Duodenal mucosa (tissue), 2 donors: Measurements from ENCODE around the gene CAMTA1.

Experiments
- H3K27ac ChIP-seq: one replicate; pipeline ENCODE4 v1.7.0; 2013; ENCODE audit warnings: low read depth, low read length
- H3K27me3 ChIP-seq, 2 donors: one replicate each; pipeline ENCODE4 v1.7.0; 2013; ENCODE audit warnings: low read length in 2 of 2, control low read depth in 1 of 2; ENCODE audit not compliant: insufficient read depth in 2 of 2, control insufficient read depth in 1 of 2
- H3K36me3 ChIP-seq, 2 donors: one replicate each; pipeline ENCODE4 v1.7.0; 2013; ENCODE audit warnings: low read length in 2 of 2, control low read depth in 1 of 2; ENCODE audit not compliant: insufficient read depth in 2 of 2, control insufficient read depth in 1 of 2
- H3K4me1 ChIP-seq, 2 donors: one replicate each; pipeline ENCODE4 v1.7.0; 2013; ENCODE audit warnings: low read length in 2 of 2, control low read depth in 1 of 2; ENCODE audit not compliant: insufficient read depth in 2 of 2, control insufficient read depth in 1 of 2
- H3K4me3 ChIP-seq, 2 donors: one replicate each; pipeline ENCODE4 v1.7.0; 2013; ENCODE audit warnings: low read length in 2 of 2, low read depth in 1 of 2
- H3K9ac ChIP-seq, 2 donors: one replicate each; pipeline ENCODE4 v1.7.0; 2013; ENCODE audit warnings: low read length in 2 of 2, low read depth in 1 of 2
- H3K9me3 ChIP-seq, 2 donors: one replicate each; pipeline ENCODE4 v1.7.0; 2013; ENCODE audit warnings: low read length in 2 of 2, control low read depth in 1 of 2; ENCODE audit not compliant: control insufficient read depth in 1 of 2

CAMTA1 gene

DNA sequence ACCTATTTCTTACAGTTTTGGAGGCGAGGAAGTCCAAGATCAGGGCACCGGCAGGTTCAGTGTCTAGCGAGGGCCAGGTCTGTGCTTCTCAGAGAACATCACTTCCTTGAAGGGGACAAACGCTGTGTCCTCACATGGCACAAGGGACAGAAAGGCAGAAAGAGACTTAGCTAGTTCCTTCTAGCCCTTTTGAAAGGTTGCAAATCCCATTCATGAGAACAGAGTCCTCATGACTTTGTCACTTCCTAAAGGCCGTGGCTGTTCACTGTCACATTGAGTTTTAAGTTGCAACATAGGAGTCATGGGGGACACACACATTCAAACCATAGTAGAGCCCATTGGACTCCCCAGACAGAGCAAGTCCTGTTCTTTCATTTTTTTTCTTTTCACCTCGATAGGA is 1026.2 kb downstream of the CAMTA1 start:
- Histone ChIP-seq H3K4me1 (no peaks in the 10 kb centered on the region), H3K36me3 (peaks cover 10 to 38% of the 10 kb centered on the region in 2 donors), H3K9me3 (peaks cover 8 to 14% of the 10 kb centered on the region in 2 donors), H3K9ac (no peak overlapping the region), H3K27me3 (no peaks in the 10 kb centered on the region), H3K27ac (no peak overlapping the region), H3K4me3 (no peak overlapping the region)

DNA sequence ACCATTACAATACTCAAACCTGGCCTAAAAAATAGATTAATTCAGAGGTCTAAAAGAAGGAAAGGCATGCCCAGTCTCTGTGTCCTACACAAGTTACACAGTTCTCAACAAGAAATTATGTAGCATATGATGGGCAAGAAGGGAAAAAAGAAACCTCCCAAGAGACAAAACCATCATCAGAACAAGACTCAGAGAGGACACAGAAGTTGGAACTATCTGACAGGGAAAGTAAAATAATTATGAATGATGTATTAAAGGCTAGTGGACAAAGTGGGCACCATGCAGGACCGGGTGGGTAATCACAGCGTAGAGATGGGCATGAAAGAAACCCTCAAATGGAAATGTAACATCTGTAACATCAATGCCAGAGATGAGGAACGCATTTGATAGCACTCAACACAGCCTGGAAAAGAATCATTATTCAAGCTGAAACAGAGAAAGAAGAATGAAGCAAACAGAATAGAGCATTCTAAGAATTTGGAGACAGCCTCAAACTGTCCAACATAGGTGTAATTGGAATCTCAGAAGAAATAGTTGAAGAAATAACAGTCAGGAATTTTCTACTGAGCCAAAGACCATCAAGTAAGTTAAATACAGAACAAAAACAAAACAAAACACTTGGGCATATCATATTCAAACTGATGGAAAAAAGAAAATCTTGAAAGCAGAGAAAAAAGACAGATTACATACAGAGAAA is 1028.6 kb downstream of the CAMTA1 start:
- H3K4me1 ChIP-seq = no peaks in the 10 kb centered on the region
- H3K9me3 ChIP-seq = peaks cover 8 to 14% of the 10 kb centered on the region in 2 donors
- no peak overlapping the region for H3K27ac ChIP-seq
- no peak overlapping the region for H3K9ac ChIP-seq
- H3K36me3 ChIP-seq = peaks cover 10 to 36% of the 10 kb centered on the region in 2 donors
- no peaks in the 10 kb centered on the region for H3K27me3 ChIP-seq
- no peak overlapping the region for H3K4me3 ChIP-seq
